ENCODE data around the gene NRTN.

NRTN gene

GRCh38 chr19:5792224-5792623 is 12.6 kb upstream of the NRTN start:
- TF ChIP-seq REST (IDR thresholded peaks at IDR 0.05; ENCODE audit: insufficient replicate concordance, low read depth) (no peak), SPI1 (IDR thresholded peaks at IDR 0.05; ENCODE audit: borderline replicate concordance, low read depth) (no peak), GABPA (IDR thresholded peaks at IDR 0.05; ENCODE audit: low read depth) (no peak), POLR2AphosphoS5 (IDR thresholded peaks at IDR 0.05; ENCODE audit: low read depth) (no peak)
- TF ChIP-seq, protein P1, sequence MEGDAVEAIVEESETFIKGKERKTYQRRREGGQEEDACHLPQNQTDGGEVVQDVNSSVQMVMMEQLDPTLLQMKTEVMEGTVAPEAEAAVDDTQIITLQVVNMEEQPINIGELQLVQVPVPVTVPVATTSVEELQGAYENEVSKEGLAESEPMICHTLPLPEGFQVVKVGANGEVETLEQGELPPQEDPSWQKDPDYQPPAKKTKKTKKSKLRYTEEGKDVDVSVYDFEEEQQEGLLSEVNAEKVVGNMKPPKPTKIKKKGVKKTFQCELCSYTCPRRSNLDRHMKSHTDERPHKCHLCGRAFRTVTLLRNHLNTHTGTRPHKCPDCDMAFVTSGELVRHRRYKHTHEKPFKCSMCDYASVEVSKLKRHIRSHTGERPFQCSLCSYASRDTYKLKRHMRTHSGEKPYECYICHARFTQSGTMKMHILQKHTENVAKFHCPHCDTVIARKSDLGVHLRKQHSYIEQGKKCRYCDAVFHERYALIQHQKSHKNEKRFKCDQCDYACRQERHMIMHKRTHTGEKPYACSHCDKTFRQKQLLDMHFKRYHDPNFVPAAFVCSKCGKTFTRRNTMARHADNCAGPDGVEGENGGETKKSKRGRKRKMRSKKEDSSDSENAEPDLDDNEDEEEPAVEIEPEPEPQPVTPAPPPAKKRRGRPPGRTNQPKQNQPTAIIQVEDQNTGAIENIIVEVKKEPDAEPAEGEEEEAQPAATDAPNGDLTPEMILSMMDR (IDR thresholded peaks at IDR 0.05; ENCODE audit: insufficient read depth, low read length): no peak
- Histone ChIP-seq H3K4me3 (replicated peaks; ENCODE audit: insufficient read depth, low read length) (no peak overlapping the region), H3K27me3 (ENCODE audit: insufficient read depth, poor library complexity, severe bottlenecking) (no peaks in the 10 kb centered on the region), H3K27ac (replicated peaks) (no peak overlapping the region)
- no peak for DNase-seq (ENCODE audit: low read depth in 1 of 2, low spot score in 1 of 2)

DNA sequence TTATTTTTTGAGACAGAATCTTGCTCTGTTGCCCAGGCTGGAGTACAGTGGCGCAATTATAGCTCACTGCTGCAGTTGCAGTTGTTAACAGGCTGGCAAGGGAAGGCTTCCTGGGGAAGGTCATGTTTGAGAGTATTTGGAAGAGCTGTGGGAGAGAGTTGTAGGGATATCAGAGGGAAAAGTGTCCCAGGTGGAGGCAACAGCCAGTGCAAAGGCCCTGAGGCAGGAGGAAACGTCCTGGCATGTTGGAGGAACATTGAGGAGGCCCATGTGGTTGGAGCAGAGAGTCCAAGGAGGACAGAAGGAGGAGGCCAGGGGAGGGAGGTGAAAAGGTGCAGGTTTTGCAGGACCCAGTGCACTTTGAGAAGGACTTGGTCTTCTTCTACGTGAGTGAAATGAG is 11.7 kb upstream of the NRTN start:
- Histone ChIP-seq H3K4me3 (replicated peaks; ENCODE audit: insufficient read depth, low read length) (no peak overlapping the region), H3K27me3 (ENCODE audit: insufficient read depth, poor library complexity, severe bottlenecking) (no peaks in the 10 kb centered on the region), H3K27ac (replicated peaks) (no peak overlapping the region)
- no peak for TF ChIP-seq SPI1 (IDR thresholded peaks at IDR 0.05; ENCODE audit: borderline replicate concordance, low read depth)
- TF ChIP-seq, protein P1 (IDR thresholded peaks at IDR 0.05; ENCODE audit: insufficient read depth, low read length): no peak
- no peak for TF ChIP-seq POLR2AphosphoS5 (IDR thresholded peaks at IDR 0.05; ENCODE audit: low read depth)
- TF ChIP-seq REST (IDR thresholded peaks at IDR 0.05; ENCODE audit: insufficient replicate concordance, low read depth): no peak
- no peak for TF ChIP-seq GABPA (IDR thresholded peaks at IDR 0.05; ENCODE audit: low read depth)
- DNase-seq (ENCODE audit: low read depth in 1 of 2, low spot score in 1 of 2): no peak

DNA sequence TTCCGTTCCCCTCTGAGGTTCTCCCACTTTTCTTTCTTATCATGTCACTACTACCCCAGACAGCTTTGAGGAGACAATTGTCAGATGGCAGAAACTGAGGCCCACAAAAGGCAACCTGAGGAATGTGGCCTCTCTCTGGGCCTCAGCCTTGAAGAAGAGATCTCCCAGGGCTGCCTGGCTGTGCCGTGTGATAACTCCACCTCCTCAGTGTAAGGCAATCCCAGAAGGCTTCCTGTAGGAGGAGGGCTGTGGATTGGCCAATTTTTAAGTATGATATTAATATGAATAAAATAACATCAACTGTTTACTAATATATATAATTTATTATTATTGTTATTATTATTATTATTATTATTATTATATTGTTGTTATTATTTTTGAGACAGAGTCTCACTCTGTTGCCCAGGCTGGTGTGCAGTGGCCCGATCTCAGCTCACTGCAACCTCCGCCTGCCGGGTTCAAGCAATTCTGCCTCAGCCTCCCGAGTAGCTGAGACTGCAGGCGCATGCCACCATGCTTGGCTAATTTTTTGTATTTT is 9.4 kb upstream of the NRTN start:
- DNase-seq (ENCODE audit: low read depth in 1 of 2, low spot score in 1 of 2): no peak
- H3K27me3 ChIP-seq (ENCODE audit: insufficient read depth, poor library complexity, severe bottlenecking): no peaks in the 10 kb centered on the region
- H3K4me3 ChIP-seq (replicated peaks; ENCODE audit: insufficient read depth, low read length): no peak overlapping the region
- H3K27ac ChIP-seq (replicated peaks): no peak overlapping the region
- TF ChIP-seq REST (IDR thresholded peaks at IDR 0.05; ENCODE audit: insufficient replicate concordance, low read depth): no peak
- TF ChIP-seq GABPA (IDR thresholded peaks at IDR 0.05; ENCODE audit: low read depth): no peak
- no peak for TF ChIP-seq POLR2AphosphoS5 (IDR thresholded peaks at IDR 0.05; ENCODE audit: low read depth)
